ENCODE measurements around the gene ZMYND11. TPM values are rescaled to one million over a fixed set of nuclear protein-coding genes. Genes with fewer than 3 reads are reported as not detected.

ZMYND11 gene
- polyA plus RNA-seq, 3 donors, result 7.0 to 11.8 (median 8.8) TPM

DNA sequence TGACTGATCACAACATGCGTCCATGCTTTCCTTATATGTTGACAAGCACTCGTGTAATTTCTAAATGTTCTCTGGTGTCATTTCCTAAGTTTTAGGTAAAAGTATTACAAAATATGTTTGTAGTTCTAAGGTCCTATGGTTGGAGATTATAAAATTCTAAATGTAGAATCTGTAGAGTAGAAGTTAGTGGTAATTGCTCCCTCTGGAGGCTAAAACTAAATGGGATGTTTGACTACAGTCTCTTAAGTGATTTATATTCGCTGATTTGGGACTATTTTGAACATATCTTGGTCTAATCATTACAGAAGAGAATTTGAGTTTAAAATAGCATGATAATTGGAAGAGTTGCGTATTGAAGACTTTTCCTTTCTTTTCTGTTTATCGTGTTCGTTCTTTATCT, 74.1 kb downstream of the ZMYND11 start:
- no peaks in the 10 kb centered on the region for H3K27me3 ChIP-seq (ENCODE audit: control insufficient read depth in 2 of 2, insufficient read depth in 2 of 2, low read length in 2 of 2)
- Mint-ChIP-seq H3K4me3 (no peak overlapping the region), H3K36me3 (peaks cover 20 to 23% of the 10 kb centered on the region in 2 donors), H3K4me1 (no peaks in the 10 kb centered on the region), H3K27ac (no peak overlapping the region), H3K27me3 (ENCODE audit: low read depth in 3 of 3) (no peaks in the 10 kb centered on the region), H3K9me3 (peaks cover 0 to 3% (median 0%) of the 10 kb centered on the region in 7 donors)
- DNase-seq, result no peak
- no peaks in the 10 kb centered on the region for H4K20me1 ChIP-seq (ENCODE audit: insufficient read depth, low read length)
- no peak overlapping the region for H3K4me3 ChIP-seq (replicated peaks in 1 of 3; ENCODE audit: low read depth in 2 of 3, low read length in 3 of 3)
- H3K4me1 ChIP-seq (ENCODE audit: control insufficient read depth in 1 of 2, insufficient read depth in 2 of 2, low read length in 2 of 2), result no peaks in the 10 kb centered on the region
- H3K4me2 ChIP-seq (replicated peaks; ENCODE audit: extremely low read depth, low read length, poor library complexity, severe bottlenecking), result no peak overlapping the region
- TF ChIP-seq, protein P1, sequence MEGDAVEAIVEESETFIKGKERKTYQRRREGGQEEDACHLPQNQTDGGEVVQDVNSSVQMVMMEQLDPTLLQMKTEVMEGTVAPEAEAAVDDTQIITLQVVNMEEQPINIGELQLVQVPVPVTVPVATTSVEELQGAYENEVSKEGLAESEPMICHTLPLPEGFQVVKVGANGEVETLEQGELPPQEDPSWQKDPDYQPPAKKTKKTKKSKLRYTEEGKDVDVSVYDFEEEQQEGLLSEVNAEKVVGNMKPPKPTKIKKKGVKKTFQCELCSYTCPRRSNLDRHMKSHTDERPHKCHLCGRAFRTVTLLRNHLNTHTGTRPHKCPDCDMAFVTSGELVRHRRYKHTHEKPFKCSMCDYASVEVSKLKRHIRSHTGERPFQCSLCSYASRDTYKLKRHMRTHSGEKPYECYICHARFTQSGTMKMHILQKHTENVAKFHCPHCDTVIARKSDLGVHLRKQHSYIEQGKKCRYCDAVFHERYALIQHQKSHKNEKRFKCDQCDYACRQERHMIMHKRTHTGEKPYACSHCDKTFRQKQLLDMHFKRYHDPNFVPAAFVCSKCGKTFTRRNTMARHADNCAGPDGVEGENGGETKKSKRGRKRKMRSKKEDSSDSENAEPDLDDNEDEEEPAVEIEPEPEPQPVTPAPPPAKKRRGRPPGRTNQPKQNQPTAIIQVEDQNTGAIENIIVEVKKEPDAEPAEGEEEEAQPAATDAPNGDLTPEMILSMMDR (IDR thresholded peaks at IDR 0.05), result no peak
- H3K36me3 ChIP-seq (replicated peaks in 1 of 2; ENCODE audit: control insufficient read depth in 1 of 2, insufficient read depth in 2 of 2, low read length in 2 of 2), result peaks cover 0 to 6% of the 10 kb centered on the region in 2 donors
- no peak overlapping the region for H3K9ac ChIP-seq (ENCODE audit: insufficient read depth, low read length, poor library complexity, severe bottlenecking)
- H3K9me3 ChIP-seq (replicated peaks in 1 of 2; ENCODE audit: control insufficient read depth in 1 of 2, insufficient read depth in 1 of 2, low read length in 2 of 2), result no peaks in the 10 kb centered on the region
- no peak overlapping the region for H2AFZ ChIP-seq (ENCODE audit: insufficient read depth, low read depth, low read length, poor library complexity, severe bottlenecking)
- intact Hi-C loops (cut with micrococcal nuclease), result no loop called here
- no peaks in the 10 kb centered on the region for H3K79me2 ChIP-seq (ENCODE audit: insufficient read depth, low read length)
- 89% methylated on average over 3 of the region's 6 CpGs for WGBS (ENCODE audit: insufficient coverage)
- no peak overlapping the region for H3K27ac ChIP-seq (ENCODE audit: low read depth in 1 of 2, low read length in 2 of 2)

DNA sequence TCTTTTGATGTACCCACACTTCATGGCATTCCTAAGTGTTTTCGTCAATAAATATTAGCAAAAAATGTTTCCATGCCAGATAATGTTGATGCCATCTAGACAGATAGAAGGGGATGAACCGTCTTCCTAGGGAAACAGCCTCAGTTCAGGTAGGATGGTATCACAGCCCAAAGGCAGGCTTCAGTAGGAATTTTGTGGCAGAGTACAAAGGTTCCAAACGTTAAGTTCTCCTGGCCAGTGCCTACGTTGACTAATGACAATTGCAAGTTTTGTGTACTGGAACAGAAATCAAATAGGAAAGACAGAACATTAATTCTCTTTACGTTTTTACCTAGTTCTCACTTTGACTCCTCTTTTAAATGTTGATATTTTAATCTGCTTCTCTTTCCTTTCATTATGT, 75.0 kb downstream of the ZMYND11 start:
- no peaks in the 10 kb centered on the region for H3K4me1 Mint-ChIP-seq
- H3K36me3 Mint-ChIP-seq, result peaks cover 22 to 23% of the 10 kb centered on the region in 2 donors

More for the DNA sequence above, 75.0 kb downstream of the ZMYND11 start:
- H3K27ac Mint-ChIP-seq, result no peak overlapping the region
- no peaks in the 10 kb centered on the region for H3K27me3 Mint-ChIP-seq (ENCODE audit: low read depth in 3 of 3)
- H3K79me2 ChIP-seq (ENCODE audit: insufficient read depth, low read length), result no peaks in the 10 kb centered on the region
- H3K36me3 ChIP-seq (replicated peaks in 1 of 2; ENCODE audit: control insufficient read depth in 1 of 2, insufficient read depth in 2 of 2, low read length in 2 of 2), result peaks cover 0 to 6% of the 10 kb centered on the region in 2 donors
- no peak overlapping the region for H3K27ac ChIP-seq (ENCODE audit: low read depth in 1 of 2, low read length in 2 of 2)
- H3K9me3 Mint-ChIP-seq, result peaks cover 0 to 3% (median 0%) of the 10 kb centered on the region in 7 donors
- no peak overlapping the region for H3K4me3 Mint-ChIP-seq
- H3K9ac ChIP-seq (ENCODE audit: insufficient read depth, low read length, poor library complexity, severe bottlenecking), result no peak overlapping the region
- intact Hi-C loops (cut with micrococcal nuclease), result no loop called here
- no peaks in the 10 kb centered on the region for H3K4me1 ChIP-seq (ENCODE audit: control insufficient read depth in 1 of 2, insufficient read depth in 2 of 2, low read length in 2 of 2)
- no peaks in the 10 kb centered on the region for H4K20me1 ChIP-seq (ENCODE audit: insufficient read depth, low read length)
- 100% methylated on average over 2 of the region's 5 CpGs for WGBS (ENCODE audit: insufficient coverage)
- H3K4me3 ChIP-seq (replicated peaks in 1 of 3; ENCODE audit: low read depth in 2 of 3, low read length in 3 of 3), result no peak overlapping the region
- H3K9me3 ChIP-seq (replicated peaks in 1 of 2; ENCODE audit: control insufficient read depth in 1 of 2, insufficient read depth in 1 of 2, low read length in 2 of 2), result no peaks in the 10 kb centered on the region
- no peak for DNase-seq
- no peak overlapping the region for H2AFZ ChIP-seq (ENCODE audit: insufficient read depth, low read depth, low read length, poor library complexity, severe bottlenecking)
- TF ChIP-seq, protein P1 (IDR thresholded peaks at IDR 0.05), result no peak
- no peaks in the 10 kb centered on the region for H3K27me3 ChIP-seq (ENCODE audit: control insufficient read depth in 2 of 2, insufficient read depth in 2 of 2, low read length in 2 of 2)
- H3K4me2 ChIP-seq (replicated peaks; ENCODE audit: extremely low read depth, low read length, poor library complexity, severe bottlenecking), result no peak overlapping the region
